IPS DF 6.9 (cell line): ENCODE measurements around the gene GPI.
"Not testable (repeated sequence)": the region's sequence is repeated elsewhere in the genome, so short reads cannot be mapped to it uniquely, and the experiment has no call there.

Source experiments
- DNase-seq: peaks from one replicate; pipeline ENCODE4 v3.0.0-alpha.2; 2013; ENCODE audit warnings: low read depth, low spot score
- H3K27ac ChIP-seq: one replicate; pipeline ENCODE4 v1.5.1; 2013; ENCODE audit warnings: low read length, control low read depth
- H3K27me3 ChIP-seq: 2 replicates; pipeline ENCODE4 v1.6.1; 2013; ENCODE audit warnings: mild to moderate bottlenecking, low read length; ENCODE audit not compliant: control insufficient read depth, insufficient read depth
- H3K36me3 ChIP-seq: 2 replicates; pipeline ENCODE4 v1.6.1; 2013; ENCODE audit warnings: low read length; ENCODE audit not compliant: control insufficient read depth, insufficient read depth
- H3K4me1 ChIP-seq: 2 replicates; pipeline ENCODE4 v1.6.1; 2013; ENCODE audit warnings: low read length; ENCODE audit not compliant: control insufficient read depth, insufficient read depth
- H3K4me3 ChIP-seq: 2 replicates; pipeline ENCODE4 v1.5.1; 2013; ENCODE audit warnings: mild to moderate bottlenecking, low read length
- H3K9me3 ChIP-seq: 2 replicates; pipeline ENCODE4 v1.6.1; 2013; ENCODE audit warnings: low read length, inconsistent platforms; ENCODE audit not compliant: control insufficient read depth, insufficient read depth
- WGBS: extraction: QIAGEN DNeasy Blood & Tissue Kit; methylation state at CpG from one replicate; pipeline ENCODE4 v1.1.7; 2013; ENCODE audit warnings: mixed read lengths, missing lambda C conversion rate; ENCODE audit not compliant: insufficient read length, insufficient coverage; 5-methylcytosine and 5-hydroxymethylcytosine counted together

The GPI gene

GRCh38 chr19:34325181-34325580, 39.8 kb upstream of the GPI start:
- DNase-seq, result no peak
- Histone ChIP-seq H3K4me3 (no peak overlapping the region), H3K36me3 (peaks cover 2% of the 10 kb centered on the region; the same call in 1 of the 2 replicates), H3K27me3 (no peaks in the 10 kb centered on the region), H3K27ac (no peak overlapping the region), H3K4me1 (peaks cover 3% of the 10 kb centered on the region; the same call in 1 of the 2 replicates), H3K9me3 (no peaks in the 10 kb centered on the region)
- whole genome bisulfite sequencing, result no CpG with 5 or more reads among the region's 4 CpGs

- DNase-seq, result no peak
- Histone ChIP-seq H3K4me1 (peaks cover 3% of the 10 kb centered on the region; the same call in 1 of the 2 replicates), H3K27ac (no peak overlapping the region), H3K27me3 (no peaks in the 10 kb centered on the region), H3K36me3 (peaks cover 2% of the 10 kb centered on the region; the same call in 1 of the 2 replicates), H3K9me3 (no peaks in the 10 kb centered on the region), H3K4me3 (no peak overlapping the region)
- WGBS, result no CpG with 5 or more reads among the region's 4 CpGs
These were observed 38.8 kb upstream of the GPI start for GRCh38 chr19:34325981-34326787.

DNA sequence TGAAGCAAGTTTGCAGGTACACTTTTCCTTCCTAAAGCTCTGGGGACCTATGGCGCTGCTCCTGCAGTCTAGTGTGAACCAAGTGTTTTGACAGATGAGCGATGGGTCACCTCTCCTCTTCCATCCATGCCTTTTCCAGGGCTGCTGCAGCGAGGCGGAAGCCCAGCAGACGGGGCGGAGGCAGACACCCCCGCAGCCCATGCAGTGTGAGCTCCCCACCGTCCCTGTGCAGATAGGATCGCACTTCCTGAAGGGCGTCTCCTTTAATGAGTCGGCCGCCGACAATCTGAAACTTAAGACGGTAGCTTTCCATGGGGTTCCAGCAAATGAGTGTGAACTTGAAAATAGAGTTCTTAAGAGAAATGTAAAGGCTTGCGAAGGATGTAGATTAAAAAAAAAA, 37.1 kb upstream of the GPI start:
- no CpG with 5 or more reads among the region's 15 CpGs for WGBS
- Histone ChIP-seq H3K36me3 (peaks cover 2% of the 10 kb centered on the region; the same call in 1 of the 2 replicates), H3K4me3 (no peak overlapping the region), H3K4me1 (peaks cover 3% of the 10 kb centered on the region; the same call in 1 of the 2 replicates), H3K27me3 (no peaks in the 10 kb centered on the region), H3K9me3 (no peaks in the 10 kb centered on the region), H3K27ac (no peak overlapping the region)
- DNase-seq, result no peak

- Histone ChIP-seq H3K36me3 (peaks cover 5% of the 10 kb centered on the region; the same call in 1 of the 2 replicates), H3K27ac (no peak overlapping the region), H3K9me3 (no peaks in the 10 kb centered on the region), H3K4me3 (no peak overlapping the region), H3K27me3 (no peaks in the 10 kb centered on the region), H3K4me1 (no peaks in the 10 kb centered on the region; the same call in 1 of the 2 replicates)
- DNase-seq, result no peak
- no CpG with 5 or more reads among the region's 1 CpG for WGBS
These were observed 36.0 kb upstream of the GPI start for GRCh38 chr19:34328982-34329381.

GRCh38 chr19:34330116-34330515, 34.9 kb upstream of the GPI start:
- Histone ChIP-seq H3K27me3 (no peaks in the 10 kb centered on the region), H3K36me3 (peaks cover 5% of the 10 kb centered on the region; the same call in 1 of the 2 replicates), H3K9me3 (no peaks in the 10 kb centered on the region), H3K4me3 (no peak overlapping the region), H3K27ac (no peak overlapping the region), H3K4me1 (no peaks in the 10 kb centered on the region; the same call in 1 of the 2 replicates)
- WGBS, result no CpG with 5 or more reads among the region's 4 CpGs
- no peak for DNase-seq

DNA sequence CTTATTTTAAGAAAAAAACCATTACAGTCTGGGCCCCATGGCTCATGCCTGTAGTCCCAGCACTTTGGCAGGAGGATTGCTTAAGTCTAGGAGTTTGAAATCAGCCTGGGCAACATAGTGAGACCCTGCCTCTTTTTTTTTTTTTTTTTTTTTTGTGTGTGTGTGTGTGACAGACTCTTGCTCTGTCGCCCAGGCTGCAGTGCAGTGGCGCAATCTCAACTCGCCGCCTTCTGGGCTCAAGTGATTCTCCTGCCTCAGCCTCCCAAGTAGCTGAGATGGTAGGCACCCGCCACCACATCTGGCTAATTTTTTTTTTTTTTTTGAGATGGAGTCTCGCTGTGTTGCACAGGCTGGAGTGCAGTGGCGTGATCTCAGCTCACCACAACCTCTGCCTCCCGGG, 34.4 kb upstream of the GPI start:
- WGBS, result no CpG with 5 or more reads among the region's 8 CpGs
- H3K27ac ChIP-seq, H3K36me3 ChIP-seq: not testable (repeated sequence)

DNA sequence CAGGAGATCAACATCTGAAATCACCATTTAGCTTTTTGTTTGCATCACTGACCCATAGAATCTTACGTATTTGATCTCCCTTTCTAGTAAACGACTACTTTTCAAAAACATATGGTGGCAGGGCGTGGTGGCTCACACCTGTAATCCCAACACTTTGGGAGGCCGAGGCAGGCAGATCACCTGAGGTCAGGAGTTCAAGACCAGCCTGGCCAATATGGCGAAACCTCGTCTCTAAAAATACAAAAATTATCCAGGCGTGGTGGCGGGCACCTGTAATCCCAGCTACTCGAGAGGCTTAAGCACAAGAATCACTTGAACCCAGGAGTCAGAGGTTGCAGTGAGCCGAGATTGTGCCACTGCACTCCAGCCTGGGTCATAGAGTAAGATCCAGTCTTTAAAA, 33.4 kb upstream of the GPI start:
- H3K4me3 ChIP-seq, H3K36me3 ChIP-seq, H3K27ac ChIP-seq, H3K4me1 ChIP-seq, DNase-seq, H3K27me3 ChIP-seq, H3K9me3 ChIP-seq: not testable (repeated sequence)
- WGBS, result no CpG with 5 or more reads among the region's 10 CpGs

More for the DNA sequence above, 34.4 kb upstream of the GPI start:
- not testable (repeated sequence) for H3K9me3 ChIP-seq, H3K27me3 ChIP-seq, H3K4me3 ChIP-seq, H3K4me1 ChIP-seq, DNase-seq

DNA sequence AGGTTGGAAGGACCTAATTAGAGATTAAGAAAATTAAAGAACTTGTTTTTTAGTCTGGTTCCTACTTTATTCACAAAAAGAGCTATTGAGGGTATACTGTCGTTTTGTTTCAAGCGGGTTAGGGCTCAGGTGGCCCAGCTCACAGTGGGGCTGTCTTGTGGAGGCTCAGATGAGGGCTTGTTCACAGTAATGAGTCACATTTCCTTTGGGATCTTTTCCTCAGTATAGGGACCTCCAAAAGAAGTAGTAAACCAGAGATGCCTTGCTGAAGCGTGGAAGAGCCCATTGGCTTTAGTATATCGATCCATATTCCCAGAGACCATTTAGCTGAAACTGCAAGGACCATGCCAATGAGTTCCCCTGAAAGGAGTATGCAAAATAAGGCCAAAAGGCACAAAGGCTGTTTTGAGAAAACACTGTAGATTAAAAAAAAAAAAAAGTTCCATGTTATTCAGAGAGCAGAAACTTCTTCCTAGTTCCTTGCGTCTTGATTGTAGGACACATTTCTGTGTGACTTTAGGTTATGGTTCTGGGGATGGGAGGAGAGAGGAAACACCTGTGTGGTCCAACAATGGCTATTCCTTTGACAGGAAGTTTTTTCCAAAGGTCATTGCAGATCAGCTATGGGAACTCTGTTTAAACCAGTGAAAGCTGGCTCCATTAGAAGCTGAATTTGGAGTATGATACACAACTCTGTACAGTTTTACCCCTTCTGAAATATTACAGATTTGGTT, 32.8 kb upstream of the GPI start:
- no peak overlapping the region for H3K27ac ChIP-seq
- DNase-seq, result no peak
- H3K4me1 ChIP-seq, result no peaks in the 10 kb centered on the region; the same call in 1 of the 2 replicates
- no peaks in the 10 kb centered on the region for H3K9me3 ChIP-seq
- no CpG with 5 or more reads among the region's 5 CpGs for WGBS
- no peaks in the 10 kb centered on the region for H3K27me3 ChIP-seq
- H3K4me3 ChIP-seq, result no peak overlapping the region
- peaks cover 5% of the 10 kb centered on the region; the same call in 1 of the 2 replicates for H3K36me3 ChIP-seq

DNA sequence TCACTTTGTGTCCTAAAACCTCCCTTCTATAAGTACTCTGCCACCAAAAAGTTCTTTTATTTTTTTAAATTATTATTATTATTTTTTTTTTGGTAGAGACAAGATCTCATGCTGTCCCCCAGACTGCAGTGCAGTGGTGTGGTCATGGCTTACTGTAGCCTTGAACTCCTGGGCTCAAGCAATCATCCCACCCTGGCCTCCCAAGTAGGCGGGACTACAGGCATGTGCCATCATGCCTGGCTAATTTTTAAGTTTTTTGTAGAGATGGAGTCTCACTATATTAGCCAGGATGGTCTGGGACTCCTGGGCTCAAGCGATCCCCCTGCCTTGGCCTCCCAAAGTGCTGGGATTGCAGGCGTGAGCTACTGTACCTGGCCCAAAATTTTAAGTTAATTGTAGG, 29.1 kb upstream of the GPI start:
- H3K36me3 ChIP-seq, result peaks cover 3% of the 10 kb centered on the region; the same call in 1 of the 2 replicates
- no peaks in the 10 kb centered on the region for H3K9me3 ChIP-seq
- no peak overlapping the region for H3K4me3 ChIP-seq
- WGBS, result no CpG with 5 or more reads among the region's 3 CpGs
- H3K27me3 ChIP-seq, result no peaks in the 10 kb centered on the region
- no peaks in the 10 kb centered on the region; the same call in 1 of the 2 replicates for H3K4me1 ChIP-seq
- no peak overlapping the region for H3K27ac ChIP-seq
- DNase-seq, result no peak

DNA sequence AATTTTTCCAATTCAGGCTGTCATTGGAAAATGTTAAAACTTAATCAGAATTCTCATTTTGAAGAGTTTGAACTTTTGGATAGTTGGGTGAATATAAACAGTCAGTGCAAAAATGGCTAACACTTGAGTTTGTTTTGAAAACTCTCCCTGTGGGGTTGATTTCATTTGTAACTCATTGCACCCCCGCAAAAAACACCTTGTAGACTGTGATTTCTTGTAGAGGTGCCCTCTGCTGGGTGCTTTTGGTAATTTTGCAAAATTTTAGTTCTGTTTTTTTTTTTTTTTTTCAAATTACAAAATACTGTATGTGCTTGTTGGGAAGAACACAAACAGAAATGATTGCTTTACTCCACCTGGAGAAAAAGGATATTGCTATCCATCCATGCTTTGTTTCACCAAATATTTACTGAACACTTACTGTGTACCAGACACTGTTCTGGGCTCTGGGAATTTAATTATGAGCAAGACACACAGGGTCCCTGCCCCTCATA, 28.2 kb upstream of the GPI start:
- no peak for DNase-seq
- Histone ChIP-seq H3K4me1 (no peaks in the 10 kb centered on the region; the same call in 1 of the 2 replicates), H3K4me3 (no peak overlapping the region), H3K27ac (no peak overlapping the region), H3K36me3 (peaks cover 8% of the 10 kb centered on the region), H3K9me3 (no peaks in the 10 kb centered on the region), H3K27me3 (no peaks in the 10 kb centered on the region)
- no CpG with 5 or more reads among the region's 1 CpG for WGBS
